GM13977 (cell line): ENCODE data around the gene EML3.

Source experiments
- DNase-seq: peaks from one replicate; pipeline ENCODE4 v3.0.0; 2012; ENCODE audit warnings: low spot score
- CTCF ChIP-seq: IDR thresholded peaks from 2 replicates; pipeline ENCODE4 v1.5.1; 2012; ENCODE audit warnings: mild to moderate bottlenecking, control low read depth; ENCODE audit not compliant: insufficient read depth; ENCODE audit errors: extremely low read depth, missing control alignments
- in situ Hi-C: fragments of 300-500 bp; cut with MboI; formaldehyde crosslinking; loops from one replicate; pipeline ENCODE4 v1.12.0; 2022; ENCODE audit warnings: low sequenced_read_pairs, low pct_unique_long_range_greater_than_20kb, mixed read lengths, inconsistent platforms; ENCODE audit not compliant: unreplicated experiment

Gene EML3

GRCh38 chr11:62603072-62603408 lies 9.5 kb downstream of the EML3 start:
- in situ Hi-C loops = no loop called here
- DNase-seq = no peak
- no peak for TF ChIP-seq CTCF

- DNase-seq = peak; percentile 59
- TF ChIP-seq CTCF = no peak
- in situ Hi-C loops = no loop called here
These were observed 10.2 kb downstream of the EML3 start for GRCh38 chr11:62602141-62603071.

- DNase-seq = peak; percentile 99
- in situ Hi-C loops = no loop called here
- peak; percentile 21 for TF ChIP-seq CTCF
These were observed 11.0 kb downstream of the EML3 start, which contains the start of gene MTA2 for GRCh38 chr11:62601372-62602140. Gene MTA2, minus strand, starts transcription at chr11:62601865. Its CDS starts 415 bp downstream, at chr11:62601450.

GRCh38 chr11:62601122-62601371 lies 11.5 kb downstream of the EML3 start:
- DNase-seq = no peak
- in situ Hi-C loops = no loop called here
- TF ChIP-seq CTCF = no peak

- DNase-seq = peak; percentile 39
- in situ Hi-C loops = no loop called here
- no peak for TF ChIP-seq CTCF
These were observed 12.0 kb downstream of the EML3 start for GRCh38 chr11:62600367-62601121.

- DNase-seq = no peak
- in situ Hi-C loops = no loop called here
- no peak for TF ChIP-seq CTCF
These were observed 12.7 kb downstream of the EML3 start for GRCh38 chr11:62599901-62600300.
